Endothelial cell of umbilical vein (primary cell): ENCODE results near the gene MYZAP. TPM values are rescaled to one million over a fixed set of nuclear protein-coding genes. Genes with fewer than 3 reads are reported as not detected.
"Not testable (repeated sequence)": the region's sequence is repeated elsewhere in the genome, so short reads cannot be mapped to it uniquely, and the experiment has no call there.

Experiments used
- BruUV-seq: library from RNA; stranded (reverse); fragments of 400-500 nt; replicated peaks from 2 replicates; lab custom pipeline; 2021; lab: Mats Ljungman, UMichigan
- CTCF ChIA-PET: fragments of 300-600, 350-600 bp; sonication (Branson Sonifier 250); formaldehyde crosslinking; loops from one replicate; lab custom pipeline; 2021; ENCODE audit warnings: antibody characterized with exemption, inconsistent platforms; lab: Charles Lee
- POLR2A ChIA-PET: fragments of 300-600, 350-600 bp; sonication (Branson Sonifier 250); formaldehyde crosslinking; loops from one replicate; lab custom pipeline; 2021; ENCODE audit warnings: antibody characterized with exemption, inconsistent platforms; lab: Charles Lee
- DNase-seq: peaks from one replicate; pipeline ENCODE4 v3.0.0-alpha.2; 2011; ENCODE audit warnings: low read depth, low spot score
- FAIRE-seq: peaks from 2 replicates; lab custom pipeline; 2011; peaks lifted over from hg19 to GRCh38; lab: Jason Lieb, UNC
- H2AFZ ChIP-seq: 2 replicates; pipeline ENCODE4 v1.6.0; 2012; ENCODE audit warnings: low read depth, low read length, control low read depth, inconsistent platforms
- H3K27ac ChIP-seq: 2 replicates; pipeline ENCODE4 v1.5.1; 2011; ENCODE audit warnings: low read depth, mild to moderate bottlenecking, control low read depth, low read length, moderate library complexity; ENCODE audit not compliant: insufficient read depth
- H3K27me3 ChIP-seq, 2 experiments: 2 replicates each; pipeline versions ENCODE4 v1.6.0 to v1.6.1; 2011; ENCODE audit warnings: low read length in 2 of 2, mixed read lengths in 1 of 2; ENCODE audit not compliant: control insufficient read depth in 2 of 2, insufficient read depth in 2 of 2
- H3K36me3 ChIP-seq, 2 experiments: 2 replicates in 1 of 2; 3 replicates in 1 of 2; pipeline ENCODE4 v1.5.1; 2011; ENCODE audit warnings: low read length in 2 of 2, mild to moderate bottlenecking in 1 of 2, moderate library complexity in 1 of 2; ENCODE audit not compliant: control insufficient read depth in 2 of 2, insufficient read depth in 2 of 2; ENCODE audit errors: extremely low read depth in 1 of 2
- H3K4me1 ChIP-seq: 3 replicates; pipeline ENCODE4 v1.5.1; 2011; ENCODE audit warnings: mild to moderate bottlenecking, low read length; ENCODE audit not compliant: control insufficient read depth, insufficient read depth; ENCODE audit errors: extremely low read depth
- H3K4me2 ChIP-seq: 2 replicates; pipeline ENCODE4 v1.6.1; 2011; ENCODE audit warnings: low read length, control low read depth, mixed read lengths; ENCODE audit not compliant: insufficient read depth
- H3K4me3 ChIP-seq, 3 experiments: fragments of 200-600 bp in 1 of 3; sonication (generic), shearing (Covaris generic) in 1 of 3; replicated peaks in 1 of 3; 2 replicates each; pipeline ENCODE4 v1.5.1; 2011 to 2016; ENCODE audit warnings: control low read depth in 3 of 3, low read length in 3 of 3, mild to moderate bottlenecking in 2 of 3, inconsistent platforms in 1 of 3, low read depth in 1 of 3, moderate library complexity in 1 of 3; ENCODE audit not compliant: insufficient read depth in 1 of 3
- H3K79me2 ChIP-seq: 2 replicates; pipeline ENCODE4 v1.6.0; 2012; ENCODE audit warnings: low read length, inconsistent platforms; ENCODE audit not compliant: control insufficient read depth, insufficient read depth
- H3K9ac ChIP-seq: replicated peaks from 2 replicates; pipeline ENCODE3; 2011; ENCODE audit warnings: low read length, control low read depth; ENCODE audit not compliant: insufficient read depth; ENCODE audit errors: extremely low read depth
- H3K9me1 ChIP-seq: replicated peaks from 3 replicates; pipeline ENCODE4 v1.6.0; 2011; ENCODE audit warnings: mild to moderate bottlenecking, low read length; ENCODE audit not compliant: control insufficient read depth, insufficient read depth; ENCODE audit errors: extremely low read depth
- H3K9me3 ChIP-seq: replicated peaks from 2 replicates; pipeline ENCODE4 v1.5.1; 2012; ENCODE audit warnings: low read length, inconsistent platforms; ENCODE audit not compliant: control insufficient read depth, insufficient read depth
- H4K20me1 ChIP-seq: replicated peaks from 2 replicates; pipeline ENCODE3; 2011; ENCODE audit warnings: mild to moderate bottlenecking, low read length; ENCODE audit not compliant: control insufficient read depth, insufficient read depth; ENCODE audit errors: extremely low read depth
- CTCF ChIP-seq, 2 donors: IDR thresholded peaks; 1 replicate in 1 of 2; 2 replicates in 1 of 2; pipeline ENCODE4 v1.5.1; 2011; ENCODE audit warnings: low read length in 2 of 2, mild to moderate bottlenecking in 2 of 2, moderate library complexity in 2 of 2, control low read depth in 1 of 2, inconsistent platforms in 1 of 2, low read depth in 1 of 2; ENCODE audit not compliant: insufficient read depth in 1 of 2; ENCODE audit errors: extremely low read depth in 1 of 2
- GATA2 ChIP-seq: IDR thresholded peaks from 2 replicates; pipeline ENCODE4 v1.7.0; 2011; ENCODE audit warnings: low read depth, mild to moderate bottlenecking, moderate library complexity, mixed read lengths, low read length; ENCODE audit not compliant: insufficient read length, insufficient read depth
- POLR2AphosphoS5 ChIP-seq: IDR thresholded peaks from 2 replicates; pipeline ENCODE4 v1.6.1; 2012; ENCODE audit warnings: low read depth, mild to moderate bottlenecking, control low read depth, low read length, moderate library complexity; ENCODE audit not compliant: insufficient read depth
- dilution Hi-C: fragments of 300-500 bp; cut with MboI; formaldehyde crosslinking; loops from one replicate; pipeline ENCODE4 v1.15.0; 2019; ENCODE audit warnings: low sequenced_read_pairs; ENCODE audit not compliant: extremely low pct_ligation_motif_present
- intact Hi-C: fragments of 100-400 bp; cut with micrococcal nuclease; formaldehyde crosslinking; loops from one replicate; pipeline ENCODE4 v1.10.0; 2022
- polyA plus RNA-seq, 4 experiments: library from polyadenylated mRNA; depleted of rRNA in 3 of 4; stranded (reverse) in 3 of 4; unstranded in 1 of 4; fragments of >200 nt; gene quantifications; 2 replicates each; pipeline versions ENCODE4 v1.2.1 to v1.2.3, GENCODE V29; 2011 to 2012; ENCODE audit warnings: missing spikeins in 1 of 4
- total RNA-seq: library from RNA; stranded (reverse); gene quantifications from 2 replicates; pipeline ENCODE4 v1.2.3, GENCODE V29; 2021

The MYZAP gene
- total and polyA plus RNA-seq, 2 donors (not counting 3 experiments of a cell fraction or from before 2014, with no cell fraction given) = 6.3 to 8.1 TPM

DNA sequence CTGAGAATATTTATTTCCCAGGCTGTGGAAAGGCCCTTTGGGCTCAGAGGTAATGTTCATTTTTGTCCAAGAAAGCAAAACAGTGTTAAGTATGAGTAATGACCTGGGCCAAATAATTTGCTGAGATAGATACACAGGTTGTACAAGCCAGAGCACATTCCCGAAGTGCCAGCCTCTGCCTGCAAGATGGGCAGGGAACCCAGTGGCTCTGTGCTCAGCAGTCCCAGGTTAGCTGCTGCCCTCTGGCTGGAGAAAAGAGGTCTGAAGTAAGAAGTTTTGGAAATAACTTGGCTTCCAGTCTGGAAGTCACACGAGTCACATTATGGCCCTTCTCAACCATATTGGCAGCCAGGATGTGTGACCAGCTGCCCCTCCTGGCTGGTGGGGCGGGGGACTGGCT lies 20.2 kb downstream of the MYZAP start:
- no peak for TF ChIP-seq POLR2AphosphoS5
- TF ChIP-seq CTCF (IDR thresholded peaks at IDR 0.05; ENCODE audit: extremely low read depth in 1 of 2, insufficient read depth in 1 of 2, low read depth in 1 of 2, low read length in 2 of 2) = peak in 1 of 2 donors; percentile 40
- no TSS peak for BruUV-seq
- no peak overlapping the region for H3K4me3 ChIP-seq
- peaks cover 0 to 5% of the 10 kb centered on the region in 2 experiments for H3K36me3 ChIP-seq
- POLR2A ChIA-PET = no interaction called here
- no peaks in the 10 kb centered on the region for H4K20me1 ChIP-seq
- no peak overlapping the region for H3K9ac ChIP-seq
- H3K27me3 ChIP-seq = no peaks in the 10 kb centered on the region
- CTCF ChIA-PET = interaction anchor here (0.8 to 5.4 kb wide), 11 partner anchors 9 to 306 kb away, joined by 3 to 64 read pairs (median 3); no protein-coding TSS in a partner anchor
- DNase-seq (peak; percentile 73), FAIRE-seq (peak; percentile 24)
- intact Hi-C loops (no loop called here), dilution Hi-C loops (no loop called here)
- H3K4me2 ChIP-seq = no peak overlapping the region
- H2AFZ ChIP-seq = no peak overlapping the region
- H3K9me3 ChIP-seq = no peaks in the 10 kb centered on the region
- peaks cover 25% of the 10 kb centered on the region for H3K4me1 ChIP-seq
- H3K27ac ChIP-seq = no peak overlapping the region
- H3K9me1 ChIP-seq = no peaks in the 10 kb centered on the region
- H3K79me2 ChIP-seq = no peaks in the 10 kb centered on the region

- CTCF ChIA-PET = interaction anchor here (5.4 kb wide), 1 partner anchor 53 kb away, joined by 64 read pairs; no protein-coding TSS in a partner anchor
- dilution Hi-C loops (no loop called here), intact Hi-C loops (no loop called here)
Observed at GRCh38 chr15:57614241-57614640, 22.5 kb downstream of the MYZAP start.

DNA sequence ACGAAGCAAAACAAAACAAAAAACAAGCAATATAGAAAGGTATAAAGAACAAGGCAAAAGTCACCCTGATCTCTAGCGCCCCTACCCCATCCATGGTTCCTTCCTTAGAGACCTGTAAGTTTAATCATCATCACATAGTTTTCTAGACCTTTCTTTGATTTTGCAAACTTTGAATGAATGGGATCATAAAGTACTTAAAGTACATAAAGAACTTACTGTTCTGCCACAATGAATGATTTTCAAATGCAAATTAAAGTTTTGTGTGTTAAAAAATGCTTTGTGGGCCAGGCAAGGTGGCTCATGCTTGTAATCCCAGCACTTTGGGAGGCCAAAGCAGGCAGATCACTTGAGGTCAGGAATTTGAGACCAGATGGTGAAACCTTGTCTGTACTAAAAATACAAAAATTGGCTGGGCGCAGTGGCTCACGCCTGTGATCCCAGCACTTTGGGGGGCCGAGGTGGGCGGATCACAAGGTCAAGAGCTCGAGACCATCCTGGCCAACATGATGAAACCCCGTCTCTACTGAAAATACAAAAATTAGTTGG lies 24.3 kb downstream of the MYZAP start:
- H3K79me2 ChIP-seq, H3K27ac ChIP-seq, H3K4me2 ChIP-seq, POLR2A ChIA-PET, H3K4me3 ChIP-seq, H3K9me3 ChIP-seq, H4K20me1 ChIP-seq, intact Hi-C loops, BruUV-seq, DNase-seq, H3K27me3 ChIP-seq, H3K4me1 ChIP-seq, dilution Hi-C loops, H3K9me1 ChIP-seq, H3K9ac ChIP-seq, FAIRE-seq, H2AFZ ChIP-seq: not testable (repeated sequence)
- H3K36me3 ChIP-seq = peaks cover 0 to 13% of the 10 kb centered on the region in 2 experiments
- CTCF ChIA-PET = interaction anchor here (1.0 to 1.6 kb wide), 3 partner anchors 9 to 245 kb away, joined by 3 to 5 read pairs (median 4); no protein-coding TSS in a partner anchor

More at GRCh38 chr15:57614241-57614640, 22.5 kb downstream of the MYZAP start:
- Histone ChIP-seq H3K79me2 (no peaks in the 10 kb centered on the region), H3K4me2 (no peak overlapping the region), H3K36me3 (peaks cover 0 to 9% of the 10 kb centered on the region in 2 experiments), H2AFZ (no peak overlapping the region), H3K9ac (no peak overlapping the region), H3K9me1 (no peaks in the 10 kb centered on the region), H3K4me1 (peaks cover 14% of the 10 kb centered on the region), H3K27ac (no peak overlapping the region), H3K27me3 (no peaks in the 10 kb centered on the region), H3K9me3 (no peaks in the 10 kb centered on the region), H4K20me1 (no peaks in the 10 kb centered on the region), H3K4me3 (no peak overlapping the region)
- POLR2A ChIA-PET = no interaction called here
- DNase-seq (no peak), FAIRE-seq (no peak)
- BruUV-seq = no TSS peak
- TF ChIP-seq GATA2 = no peak
